Measurements from ENCODE around the gene NAA80. TPM values are rescaled to one million over a fixed set of nuclear protein-coding genes. Genes with fewer than 3 reads are reported as not detected.
"Not testable (repeated sequence)": the region's sequence is repeated elsewhere in the genome, so short reads cannot be mapped to it uniquely, and the experiment has no call there.

Gene NAA80
- total RNA-seq, 5 donors from 2014 or later (not counting 1 experiment from before 2014, with no cell fraction given): 33.8 to 45.7 (median 43.9) TPM

GRCh38 chr3:50263478-50264382 is 35.5 kb downstream of the NAA80 start:
- H3K27me3 Mint-ChIP-seq: peaks cover 2 to 3% of the 10 kb centered on the region in 2 donors
- Histone ChIP-seq H3K4me1 (ENCODE audit: control insufficient read depth in 1 of 2, extremely low read depth in 1 of 2, insufficient read depth in 2 of 2, low read length in 2 of 2) (peaks cover 2 to 20% of the 10 kb centered on the region in 2 experiments), H3K4me3 (ENCODE audit: control insufficient read depth in 1 of 2, extremely low read depth in 1 of 2, low read length in 1 of 2) (no peak overlapping the region), H3K9me3 (no peaks in the 10 kb centered on the region), H3K27ac (ENCODE audit: low read length) (no peak overlapping the region), H3K36me3 (ENCODE audit: control insufficient read depth in 2 of 2, extremely low read depth in 1 of 2, insufficient read depth in 1 of 2, low read length in 1 of 2) (peaks cover 0 to 3% of the 10 kb centered on the region in 2 donors), H3K27me3 (replicated peaks in 1 of 2; ENCODE audit: control insufficient read depth in 2 of 2, extremely low read depth in 1 of 2, insufficient read depth in 2 of 2, low read length in 1 of 2) (peaks cover 0 to 37% of the 10 kb centered on the region in 2 experiments)
- no peak overlapping the region for H3K27ac Mint-ChIP-seq
- ATAC-seq (replicated peaks in 1 of 4) (no peak), DNase-seq (no peak)
- ChIA-PET POLR2A (interaction anchor here in 1 of 2 donors (0.7 kb wide), 1 partner anchor 10 kb away, joined by 7 read pairs; no protein-coding TSS in a partner anchor), CTCF (interaction anchor here (0.5 to 1.0 kb wide), 4 partner anchors 11 to 73 kb away, joined by 3 to 5 read pairs (median 4); no protein-coding TSS in a partner anchor)
- H3K4me3 Mint-ChIP-seq: no peak overlapping the region
- peaks cover 5 to 8% (median 6%) of the 10 kb centered on the region in 3 donors for H3K4me1 Mint-ChIP-seq
- WGBS (ENCODE audit: insufficient coverage): 68% methylated on average over 4 of the region's 6 CpGs
- H3K36me3 Mint-ChIP-seq: no peaks in the 10 kb centered on the region
- no peaks in the 10 kb centered on the region for H3K9me3 Mint-ChIP-seq

- POLR2A ChIA-PET: interaction anchor here in 1 of 2 donors (0.7 kb wide), 1 partner anchor 9 kb away, joined by 7 read pairs; no protein-coding TSS in a partner anchor
- Mint-ChIP-seq H3K9me3 (no peaks in the 10 kb centered on the region), H3K4me1 (peaks cover 5 to 8% (median 6%) of the 10 kb centered on the region in 3 donors)
These were observed 36.4 kb downstream of the NAA80 start for GRCh38 chr3:50262778-50263177.

GRCh38 chr3:50262200-50262599 is 37.0 kb downstream of the NAA80 start:
- H3K27me3 ChIP-seq (replicated peaks in 1 of 2; ENCODE audit: control insufficient read depth in 2 of 2, extremely low read depth in 1 of 2, insufficient read depth in 2 of 2, low read length in 1 of 2): peaks cover 0 to 28% of the 10 kb centered on the region in 2 experiments
- POLR2A ChIA-PET; H3K4me3 ChIP-seq (ENCODE audit: control insufficient read depth in 1 of 2, extremely low read depth in 1 of 2, low read length in 1 of 2); H3K27ac ChIP-seq (ENCODE audit: low read length); H3K27me3 Mint-ChIP-seq; H3K9me3 ChIP-seq; H3K4me1 Mint-ChIP-seq; H3K9me3 Mint-ChIP-seq; DNase-seq; CTCF ChIA-PET; ATAC-seq (replicated peaks in 1 of 4); H3K27ac Mint-ChIP-seq; H3K4me3 Mint-ChIP-seq: not testable (repeated sequence)
- H3K4me1 ChIP-seq (ENCODE audit: control insufficient read depth in 1 of 2, extremely low read depth in 1 of 2, insufficient read depth in 2 of 2, low read length in 2 of 2): peaks cover 2 to 20% of the 10 kb centered on the region in 2 experiments
- WGBS (ENCODE audit: insufficient coverage): 100% methylated on average over 1 of the region's 4 CpGs
- H3K36me3 Mint-ChIP-seq: peaks cover 12% of the 10 kb centered on the region
- peaks cover 7 to 19% of the 10 kb centered on the region in 2 donors for H3K36me3 ChIP-seq (ENCODE audit: control insufficient read depth in 2 of 2, extremely low read depth in 1 of 2, insufficient read depth in 1 of 2, low read length in 1 of 2)

More at GRCh38 chr3:50262778-50263177, 36.4 kb downstream of the NAA80 start:
- Mint-ChIP-seq H3K27me3 (peaks cover 0 to 1% of the 10 kb centered on the region in 2 donors), H3K4me3 (no peak overlapping the region), H3K27ac (peak overlapping the region in 1 of 2 donors; percentile 6), H3K36me3 (peaks cover 7% of the 10 kb centered on the region)
- peaks cover 0 to 34% of the 10 kb centered on the region in 2 experiments for H3K27me3 ChIP-seq (replicated peaks in 1 of 2; ENCODE audit: control insufficient read depth in 2 of 2, extremely low read depth in 1 of 2, insufficient read depth in 2 of 2, low read length in 1 of 2)
- H3K4me3 ChIP-seq (ENCODE audit: control insufficient read depth in 1 of 2, extremely low read depth in 1 of 2, low read length in 1 of 2): no peak overlapping the region
- CTCF ChIA-PET: interaction anchor here (0.9 to 1.0 kb wide), 2 partner anchors 16 kb away, joined by 3 to 5 read pairs; no protein-coding TSS in a partner anchor
- ATAC-seq (replicated peaks in 1 of 4) (no peak), DNase-seq (no peak)
- H3K27ac ChIP-seq (ENCODE audit: low read length): no peak overlapping the region
- H3K9me3 ChIP-seq: no peaks in the 10 kb centered on the region
- H3K36me3 ChIP-seq (ENCODE audit: control insufficient read depth in 2 of 2, extremely low read depth in 1 of 2, insufficient read depth in 1 of 2, low read length in 1 of 2): peaks cover 3 to 13% of the 10 kb centered on the region in 2 donors
- peaks cover 2 to 20% of the 10 kb centered on the region in 2 experiments for H3K4me1 ChIP-seq (ENCODE audit: control insufficient read depth in 1 of 2, extremely low read depth in 1 of 2, insufficient read depth in 2 of 2, low read length in 2 of 2)
- WGBS (ENCODE audit: insufficient coverage): 99% methylated on average over 5 of the region's 7 CpGs

- DNase-seq (no peak), ATAC-seq (replicated peaks in 1 of 4) (no peak)
- no peak overlapping the region for H3K27ac Mint-ChIP-seq
- POLR2A ChIA-PET: no interaction called here
- CTCF ChIA-PET: no interaction called here
- H3K27me3 ChIP-seq (replicated peaks in 1 of 2; ENCODE audit: control insufficient read depth in 2 of 2, extremely low read depth in 1 of 2, insufficient read depth in 2 of 2, low read length in 1 of 2): peaks cover 0 to 21% of the 10 kb centered on the region in 2 experiments
- peaks cover 5 to 8% (median 8%) of the 10 kb centered on the region in 3 donors for H3K4me1 Mint-ChIP-seq
- peaks cover 7 to 26% of the 10 kb centered on the region in 2 donors for H3K36me3 ChIP-seq (ENCODE audit: control insufficient read depth in 2 of 2, extremely low read depth in 1 of 2, insufficient read depth in 1 of 2, low read length in 1 of 2)
- peaks cover 2 to 20% of the 10 kb centered on the region in 2 experiments for H3K4me1 ChIP-seq (ENCODE audit: control insufficient read depth in 1 of 2, extremely low read depth in 1 of 2, insufficient read depth in 2 of 2, low read length in 2 of 2)
- WGBS (ENCODE audit: insufficient coverage): 70% methylated on average over 2 of the region's 2 CpGs
- H3K4me3 Mint-ChIP-seq: peak overlapping the region in 1 of 3 donors; percentile 76
- no peak overlapping the region for H3K4me3 ChIP-seq (ENCODE audit: control insufficient read depth in 1 of 2, extremely low read depth in 1 of 2, low read length in 1 of 2)
- H3K27ac ChIP-seq (ENCODE audit: low read length): no peak overlapping the region
- peaks cover 18% of the 10 kb centered on the region for H3K36me3 Mint-ChIP-seq
- no peaks in the 10 kb centered on the region for H3K9me3 Mint-ChIP-seq
- H3K27me3 Mint-ChIP-seq: no peaks in the 10 kb centered on the region
- no peaks in the 10 kb centered on the region for H3K9me3 ChIP-seq
These were observed 37.7 kb downstream of the NAA80 start for GRCh38 chr3:50261505-50261904.

GRCh38 chr3:50260942-50261441 is 38.2 kb downstream of the NAA80 start:
- ChIA-PET POLR2A (no interaction called here), CTCF (interaction anchor here in 1 of 2 donors (1.0 kb wide), 1 partner anchor 66 kb away, joined by 3 read pairs; no protein-coding TSS in a partner anchor)
- H3K4me1 ChIP-seq (ENCODE audit: control insufficient read depth in 1 of 2, extremely low read depth in 1 of 2, insufficient read depth in 2 of 2, low read length in 2 of 2): peaks cover 2 to 20% of the 10 kb centered on the region in 2 experiments
- H3K27ac ChIP-seq (ENCODE audit: low read length): no peak overlapping the region
- Mint-ChIP-seq H3K27me3 (no peaks in the 10 kb centered on the region), H3K4me1 (peaks cover 5 to 8% (median 8%) of the 10 kb centered on the region in 3 donors), H3K9me3 (no peaks in the 10 kb centered on the region), H3K4me3 (peak overlapping the region in 1 of 3 donors; percentile 76), H3K27ac (no peak overlapping the region), H3K36me3 (peaks cover 24% of the 10 kb centered on the region)
- no peak for ATAC-seq (replicated peaks in 1 of 4)
- H3K4me3 ChIP-seq (ENCODE audit: control insufficient read depth in 1 of 2, extremely low read depth in 1 of 2, low read length in 1 of 2): no peak overlapping the region
- no peak for DNase-seq
- no peaks in the 10 kb centered on the region for H3K9me3 ChIP-seq
- peaks cover 0 to 16% of the 10 kb centered on the region in 2 experiments for H3K27me3 ChIP-seq (replicated peaks in 1 of 2; ENCODE audit: control insufficient read depth in 2 of 2, extremely low read depth in 1 of 2, insufficient read depth in 2 of 2, low read length in 1 of 2)
- H3K36me3 ChIP-seq (ENCODE audit: control insufficient read depth in 2 of 2, extremely low read depth in 1 of 2, insufficient read depth in 1 of 2, low read length in 1 of 2): peaks cover 11 to 31% of the 10 kb centered on the region in 2 donors
- WGBS (ENCODE audit: insufficient coverage): 95% methylated on average over 4 of the region's 5 CpGs
